GM23338 (cell line): ENCODE measurements around the gene SPAG16. TPM values are rescaled to one million over a fixed set of nuclear protein-coding genes. Genes with fewer than 3 reads are reported as not detected.
A peak's percentile ranks its signal among the peaks of the same experiment; 100 is the strongest.

Experiments used
- ATAC-seq: fragments of 200-7000 bp; cut with Tn5 transposase; 3 replicates; pipeline ENCODE4 v1.9.1; 2020
- DNase-seq: peaks from one replicate; pipeline ENCODE4 v3.0.0-alpha.2; 2015; ENCODE audit warnings: low spot score
- H2AFZ ChIP-seq: fragments of 200-600 bp; sonication (generic); 2 replicates; pipeline ENCODE4 v1.8.0; 2016; ENCODE audit warnings: antibody characterized with exemption, mild to moderate bottlenecking, moderate library complexity
- H3F3A ChIP-seq: fragments of 200-600 bp; sonication (generic); replicated peaks from 2 replicates; pipeline ENCODE4 v1.8.0; 2017; ENCODE audit warnings: antibody characterized with exemption, mixed run types, low read depth
- H3K27ac ChIP-seq: fragments of 200-600 bp; sonication (generic); 2 replicates; pipeline ENCODE4 v1.6.1; 2016; ENCODE audit warnings: low read depth
- H3K27me3 ChIP-seq: fragments of 200-600 bp; sonication (generic); 2 replicates; pipeline ENCODE4 v1.8.0; 2016; ENCODE audit warnings: mild to moderate bottlenecking, mixed run types, moderate library complexity; ENCODE audit not compliant: insufficient read depth
- H3K36me3 ChIP-seq: fragments of 200-600 bp; sonication (generic); 2 replicates; pipeline ENCODE4 v1.8.0; 2016; ENCODE audit warnings: mild to moderate bottlenecking; ENCODE audit not compliant: insufficient read depth
- H3K4me1 ChIP-seq: fragments of 200-600 bp; sonication (generic); 2 replicates; pipeline ENCODE4 v1.8.0; 2016; ENCODE audit warnings: mild to moderate bottlenecking, moderate library complexity; ENCODE audit not compliant: insufficient read depth
- H3K4me2 ChIP-seq: fragments of 200-600 bp; sonication (generic); 2 replicates; pipeline ENCODE4 v1.7.1; 2017; ENCODE audit warnings: mixed run types
- H3K4me3 ChIP-seq: fragments of 200-600 bp; sonication (generic); 2 replicates; pipeline ENCODE4 v1.6.1; 2016; ENCODE audit warnings: mixed run types
- H3K79me2 ChIP-seq: fragments of 200-600 bp; sonication (generic); replicated peaks from 2 replicates; pipeline ENCODE4 v1.8.0; 2017; ENCODE audit warnings: mild to moderate bottlenecking; ENCODE audit not compliant: insufficient read depth
- H3K9me2 ChIP-seq: fragments of 200-600 bp; sonication (generic); 2 replicates; pipeline ENCODE4 v1.8.0; 2017; ENCODE audit not compliant: insufficient read depth
- H4K20me1 ChIP-seq: fragments of 200-600 bp; sonication (generic); replicated peaks from 2 replicates; pipeline ENCODE4 v1.8.0; 2017; ENCODE audit warnings: mild to moderate bottlenecking; ENCODE audit not compliant: insufficient read depth
- H3K27ac Mint-ChIP-seq: 2 replicates; pipeline ENCODE4 v1.8.0; 2020; ENCODE audit warnings: inconsistent platforms, mild to moderate bottlenecking, moderate library complexity, mixed read lengths
- H3K27me3 Mint-ChIP-seq: 3 replicates; pipeline ENCODE4 v1.8.0; 2022; ENCODE audit warnings: low read depth, mild to moderate bottlenecking, moderate library complexity, mixed read lengths, inconsistent platforms; ENCODE audit not compliant: insufficient read depth, poor library complexity
- H3K36me3 Mint-ChIP-seq: 3 replicates; pipeline ENCODE4 v1.8.0; 2021; ENCODE audit warnings: low read depth, mild to moderate bottlenecking, inconsistent platforms, moderate library complexity, mixed read lengths
- H3K4me1 Mint-ChIP-seq: 3 replicates; pipeline ENCODE4 v1.8.0; 2020; ENCODE audit warnings: mild to moderate bottlenecking, inconsistent platforms, mixed read lengths
- H3K4me3 Mint-ChIP-seq: 3 replicates; pipeline ENCODE4 v1.8.0; 2021; ENCODE audit warnings: moderate library complexity, mild to moderate bottlenecking, inconsistent platforms, mixed read lengths
- H3K9me3 Mint-ChIP-seq: 3 replicates; pipeline ENCODE4 v1.8.0; 2020; ENCODE audit warnings: moderate library complexity, mild to moderate bottlenecking, inconsistent platforms, mixed read lengths
- CREB1 ChIP-seq: fragments of 250-450 bp; sonication (Bioruptor Pico); IDR thresholded peaks from 2 replicates; pipeline ENCODE4 v1.5.0; 2020; ENCODE audit warnings: low read depth, mild to moderate bottlenecking, moderate library complexity
- CTCF ChIP-seq, 2 experiments: fragments of 200-600 bp in 1 of 2; sonication (generic) in 1 of 2; conservative IDR thresholded peaks; 2 replicates each; pipeline versions ENCODE4 v1.5.1 to v1.6.1; 2016 to 2017; ENCODE audit warnings: antibody characterized with exemption in 2 of 2, low read depth in 2 of 2, mild to moderate bottlenecking in 2 of 2, moderate library complexity in 1 of 2
- REST ChIP-seq: IDR thresholded peaks from one replicate; pipeline ENCODE4 v1.6.1; 2018; ENCODE audit warnings: antibody characterized with exemption; ENCODE audit not compliant: unreplicated experiment
- STAT1 ChIP-seq: IDR thresholded peaks from one replicate; pipeline ENCODE4 v1.6.1; 2016; ENCODE audit warnings: antibody characterized with exemption; ENCODE audit not compliant: unreplicated experiment
- polyA plus RNA-seq: library from polyadenylated mRNA; unstranded; fragments of >200 nt; fragmentation: Nextera tagmentation; extraction: Ambion mirVana; gene quantifications from 2 replicates; pipeline ENCODE4 v1.2.1, GENCODE V29; 2016
- total RNA-seq: library from RNA; depleted of rRNA; stranded (reverse); fragments of >200 nt; shearing (Covaris generic); gene quantifications from 2 replicates; pipeline ENCODE4 v1.2.3, GENCODE V29; 2014

Gene SPAG16
- total and polyA plus RNA-seq, 2 experiments from 2014 or later: 19.7 to 47.8 TPM

GRCh38 chr2:214450118-214450894, 1166.0 kb downstream of the SPAG16 start:
- TF ChIP-seq CREB1 (CRISPR knock-in tag) (peak; percentile 67), REST (no peak)

GRCh38 chr2:214451516-214452275, 1167.4 kb downstream of the SPAG16 start:
- no peaks in the 10 kb centered on the region; the same call in 1 of the 2 replicates for H3K4me1 ChIP-seq
- H2AFZ ChIP-seq: no peak overlapping the region
- no peak overlapping the region for H3K4me3 Mint-ChIP-seq
- DNase-seq (no peak), ATAC-seq (no peak)
- no peaks in the 10 kb centered on the region for H3K27me3 ChIP-seq
- H3K9me2 ChIP-seq: no peaks in the 10 kb centered on the region; the same call in 1 of the 2 replicates
- no peaks in the 10 kb centered on the region for H3K36me3 Mint-ChIP-seq
- H3F3A ChIP-seq: no peaks in the 10 kb centered on the region
- no peak overlapping the region for H3K4me3 ChIP-seq
- no peaks in the 10 kb centered on the region for H3K9me3 Mint-ChIP-seq
- no peaks in the 10 kb centered on the region for H3K36me3 ChIP-seq
- no peak overlapping the region for H3K4me2 ChIP-seq
- peaks cover 5% of the 10 kb centered on the region; the same call in 2 of the 3 replicates for H3K4me1 Mint-ChIP-seq
- H3K79me2 ChIP-seq: no peaks in the 10 kb centered on the region
- no peaks in the 10 kb centered on the region for H4K20me1 ChIP-seq
- no peaks in the 10 kb centered on the region for H3K27me3 Mint-ChIP-seq
- no peak overlapping the region; the same call in 1 of the 2 replicates for H3K27ac Mint-ChIP-seq
- H3K27ac ChIP-seq: no peak overlapping the region
- TF ChIP-seq CTCF (conservative IDR thresholded peaks at IDR 0.05; ENCODE audit: low read depth in 2 of 2) (no peak), REST (no peak), STAT1 (no peak)

More at GRCh38 chr2:214450118-214450894, 1166.0 kb downstream of the SPAG16 start:
- Histone ChIP-seq H3F3A (no peaks in the 10 kb centered on the region), H3K4me1 (no peaks in the 10 kb centered on the region; the same call in 1 of the 2 replicates), H3K9me2 (no peaks in the 10 kb centered on the region; the same call in 1 of the 2 replicates), H3K4me2 (no peak overlapping the region), H2AFZ (no peak overlapping the region), H4K20me1 (no peaks in the 10 kb centered on the region), H3K27ac (no peak overlapping the region), H3K4me3 (no peak overlapping the region), H3K79me2 (no peaks in the 10 kb centered on the region), H3K27me3 (no peaks in the 10 kb centered on the region), H3K36me3 (no peaks in the 10 kb centered on the region)
- H3K9me3 Mint-ChIP-seq: no peaks in the 10 kb centered on the region
- peak; percentile 21 for DNase-seq
- no peak overlapping the region for H3K27ac Mint-ChIP-seq
- no peaks in the 10 kb centered on the region for H3K27me3 Mint-ChIP-seq
- H3K36me3 Mint-ChIP-seq: no peaks in the 10 kb centered on the region
- ATAC-seq: 0 out of 3 replicates have a peak, but pooled peaks have one; percentile 26
- H3K4me3 Mint-ChIP-seq: no peak overlapping the region
- H3K4me1 Mint-ChIP-seq: peaks cover 5% of the 10 kb centered on the region; the same call in 2 of the 3 replicates
